Fibroblast of peridontal ligament (primary cell): Measurements from ENCODE around the gene SH3D19.

Experiments
- DNase-seq: peaks from one replicate; pipeline ENCODE4 v3.0.0-alpha.2; 2010; ENCODE audit errors: extremely low read depth

SH3D19 gene

DNA sequence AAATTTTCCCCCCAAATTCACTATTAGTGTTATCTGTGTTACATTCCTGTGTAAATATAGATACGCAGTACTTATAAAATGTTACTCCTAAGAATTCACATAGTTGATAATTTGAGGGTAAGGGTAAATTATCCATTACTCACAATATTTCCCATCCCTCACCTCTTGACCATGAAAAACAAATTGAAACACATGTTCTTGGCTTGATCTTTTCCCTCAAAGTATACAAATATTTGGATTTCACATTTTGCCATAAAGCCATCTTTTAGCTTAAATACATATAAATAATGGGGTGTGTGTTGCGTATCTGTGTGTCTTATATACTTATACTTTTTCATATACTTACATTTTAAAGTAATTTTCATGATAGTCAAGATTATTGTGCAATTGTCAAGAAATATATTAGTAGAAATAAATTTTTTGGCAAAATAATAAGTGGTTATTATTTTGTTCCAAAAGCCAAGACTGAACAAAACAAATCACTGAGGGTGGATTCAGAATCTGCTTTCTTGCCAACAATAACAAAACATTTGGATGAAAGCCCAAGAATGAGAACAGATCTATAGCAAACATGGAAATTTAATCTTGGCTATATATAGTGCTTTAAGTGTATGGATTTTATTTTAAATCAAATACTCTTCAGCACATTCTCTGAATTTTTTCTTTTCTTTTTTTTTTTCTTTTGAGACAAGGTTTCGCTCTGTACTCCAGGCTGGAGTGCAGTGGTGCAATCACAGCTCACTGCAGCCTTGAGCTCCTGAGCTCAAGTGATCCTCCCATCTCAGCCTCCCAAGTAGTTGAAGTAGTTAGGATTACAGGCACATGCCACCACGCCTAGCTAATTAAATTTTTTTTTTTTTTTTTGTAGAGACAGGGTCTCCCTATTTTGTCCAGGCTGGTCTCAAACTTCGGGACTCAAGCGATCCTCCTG, 97.0 kb downstream of the SH3D19 start:
- peak; percentile 44 for DNase-seq

DNA sequence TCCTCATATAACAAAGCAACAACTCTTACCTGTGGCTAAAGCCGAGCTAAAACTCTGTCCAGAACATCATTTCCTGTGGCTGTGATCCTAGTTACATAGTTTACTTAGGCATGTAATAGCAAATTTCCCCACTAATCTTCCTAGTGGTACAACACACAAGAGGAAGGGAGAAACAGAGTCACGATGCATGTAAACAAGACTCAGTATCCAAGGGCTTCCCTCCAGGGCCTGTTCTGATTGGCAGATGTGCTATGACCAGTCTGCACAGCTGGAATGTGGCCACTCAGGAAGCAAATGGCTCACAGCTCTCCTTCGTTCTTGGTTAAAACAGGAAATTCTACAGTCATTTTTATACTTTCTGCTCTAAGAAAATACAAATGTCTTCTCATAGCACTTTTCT, 97.7 kb downstream of the SH3D19 start:
- DNase-seq = peak; percentile 84

DNA sequence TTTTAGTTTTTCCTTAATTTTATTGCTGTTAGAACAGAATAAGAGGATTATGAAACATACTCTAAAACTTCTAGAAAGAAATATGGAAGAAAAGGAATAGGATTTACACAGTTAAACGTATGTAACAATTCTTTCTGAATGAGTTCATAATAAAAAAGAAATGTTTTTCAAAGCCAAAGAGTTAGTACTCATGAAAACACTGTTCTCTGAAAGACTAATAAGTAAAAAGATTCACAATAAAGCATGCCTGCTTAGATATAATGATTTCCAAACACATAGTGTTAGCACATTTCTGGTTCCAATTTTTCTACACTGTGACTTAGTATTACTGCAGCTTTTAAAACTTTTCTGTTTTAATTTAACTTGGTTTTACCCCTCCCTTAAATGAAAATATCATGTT, 98.2 kb downstream of the SH3D19 start:
- peak; percentile 31 for DNase-seq

DNA sequence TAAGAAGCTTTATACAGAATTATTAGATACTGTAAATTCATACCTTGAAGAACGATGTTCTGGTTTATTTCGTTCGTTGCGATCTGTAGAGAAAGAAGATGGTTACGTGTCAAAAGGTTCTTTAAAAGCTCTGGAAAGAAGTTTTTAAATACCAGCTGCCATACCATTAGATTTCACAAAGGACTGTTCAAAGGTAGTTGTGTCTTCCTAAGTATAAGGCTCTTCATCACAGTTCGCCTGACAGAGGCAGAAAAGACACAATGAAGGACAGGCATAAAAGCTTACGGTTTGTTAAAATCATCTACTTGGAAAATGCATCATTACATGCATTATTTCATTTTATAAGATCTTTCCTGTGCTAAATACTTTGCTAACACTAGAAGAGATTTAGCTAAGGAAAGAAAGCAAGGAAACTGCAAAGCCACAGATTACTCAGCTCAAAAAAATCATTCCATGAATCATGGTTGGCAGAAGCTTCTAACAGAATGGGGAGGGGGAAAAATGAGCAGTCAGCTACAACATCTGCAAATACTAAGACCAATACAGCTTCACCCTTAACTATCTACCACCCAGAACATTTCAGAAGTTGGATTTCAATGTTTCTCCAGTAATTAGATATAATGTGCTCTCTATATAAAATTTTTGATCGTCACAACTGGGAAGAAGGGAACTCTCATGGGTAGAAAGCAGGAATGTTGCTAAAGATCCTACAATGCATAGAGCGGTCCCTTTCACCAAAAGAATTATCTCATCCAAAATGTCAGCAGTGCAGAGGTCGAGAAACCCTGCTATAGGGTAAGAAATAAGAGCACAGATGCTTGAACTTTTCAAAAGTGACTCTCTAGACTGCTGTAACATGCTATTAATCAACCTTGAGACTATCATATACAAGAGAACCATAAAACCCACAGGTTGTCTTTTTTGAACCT, 99.1 kb downstream of the SH3D19 start:
- peak; percentile 94 for DNase-seq

DNA sequence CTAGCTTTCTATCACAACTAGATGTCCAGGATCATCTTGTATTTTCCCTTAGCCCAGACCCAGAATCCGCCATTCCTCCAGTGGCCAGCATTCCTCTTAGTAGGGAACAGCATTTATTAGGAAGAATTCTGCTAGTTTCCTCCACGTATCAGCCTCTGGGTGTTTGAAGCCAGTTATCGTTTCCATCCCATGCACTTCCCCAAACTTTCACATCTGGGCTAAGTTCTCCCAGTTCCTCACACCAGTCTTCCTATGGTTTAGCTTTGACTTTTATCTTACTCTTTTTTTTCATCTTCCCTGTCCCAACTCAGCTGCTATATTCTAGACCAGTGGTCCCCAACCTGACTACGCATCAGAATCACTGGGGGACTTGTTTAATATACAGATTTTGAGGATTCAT, 101.9 kb downstream of the SH3D19 start:
- no peak for DNase-seq

DNA sequence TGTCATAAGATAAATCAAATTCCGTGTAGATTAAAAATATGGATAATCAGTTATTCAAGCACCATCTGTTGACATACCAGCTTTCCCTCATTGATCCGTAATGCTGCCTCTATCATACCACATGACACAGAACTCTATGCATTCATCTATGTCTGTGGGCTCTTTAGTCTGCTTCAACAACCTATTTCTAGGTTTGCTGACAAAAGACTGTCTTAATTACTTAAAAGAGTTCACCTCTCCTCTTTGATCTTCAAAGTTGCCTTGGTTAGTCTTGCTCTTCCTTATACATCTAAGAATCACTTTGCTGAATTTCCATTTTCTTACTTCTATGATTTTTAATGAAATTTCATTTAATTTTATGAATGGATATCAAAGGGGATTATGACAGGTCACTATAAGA, 105.5 kb downstream of the SH3D19 start:
- DNase-seq = no peak

DNA sequence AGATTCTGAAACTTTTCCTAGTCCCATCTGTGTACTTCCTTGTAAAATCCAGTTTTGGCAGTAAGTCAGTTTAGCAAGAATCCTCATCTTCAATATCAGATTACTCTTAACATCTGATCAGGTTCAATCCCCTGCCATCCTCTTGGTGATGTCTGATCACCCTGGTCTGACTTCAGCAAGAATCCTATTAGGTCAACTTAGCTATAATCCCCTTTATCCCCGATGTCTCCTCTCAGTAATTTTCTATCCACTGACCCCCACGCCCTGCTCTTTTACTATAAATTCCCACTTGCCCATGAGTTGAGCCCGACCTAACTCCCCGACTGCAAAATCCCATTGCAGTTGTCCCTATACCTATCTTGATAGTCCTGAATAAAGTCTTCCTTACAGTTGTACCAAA, 106.3 kb downstream of the SH3D19 start:
- DNase-seq = no peak

DNA sequence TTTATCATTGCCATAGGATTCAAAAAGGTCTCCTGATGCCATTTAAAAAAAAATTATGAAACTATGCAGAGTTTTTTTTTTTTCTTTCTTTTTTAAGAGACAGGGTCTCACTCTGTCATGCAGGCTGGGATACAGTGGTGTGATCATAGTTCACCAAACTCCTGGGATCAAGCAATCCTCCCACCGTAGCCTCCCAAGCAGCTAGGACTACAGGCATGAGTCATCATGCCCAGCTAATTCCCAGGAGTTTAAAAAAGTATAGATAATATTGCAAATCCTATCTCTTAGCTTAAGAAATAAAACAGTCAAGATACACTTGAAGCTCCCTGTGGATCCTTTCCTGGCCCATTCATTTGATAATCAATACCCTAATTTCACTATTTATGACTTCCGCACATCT, 107.1 kb downstream of the SH3D19 start:
- DNase-seq = peak; percentile 54

DNA sequence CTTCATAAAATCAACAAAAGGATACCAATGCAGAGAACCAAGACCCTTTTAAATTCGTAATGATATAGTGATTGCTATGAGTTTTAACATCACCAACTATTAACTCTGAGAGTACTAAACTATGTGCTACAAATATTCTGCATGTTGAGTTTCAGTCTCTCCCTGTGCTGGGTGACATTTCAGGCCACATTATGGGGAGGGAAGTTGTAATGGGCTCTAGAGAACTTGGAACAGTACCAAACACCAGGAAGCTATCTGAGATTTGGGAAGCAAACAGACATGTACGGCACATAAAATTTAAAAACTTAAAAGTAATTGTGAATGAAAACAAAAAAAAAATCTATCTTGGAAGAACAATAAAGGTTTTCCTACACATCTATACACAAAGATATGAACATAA, 108.1 kb downstream of the SH3D19 start:
- no peak for DNase-seq

DNA sequence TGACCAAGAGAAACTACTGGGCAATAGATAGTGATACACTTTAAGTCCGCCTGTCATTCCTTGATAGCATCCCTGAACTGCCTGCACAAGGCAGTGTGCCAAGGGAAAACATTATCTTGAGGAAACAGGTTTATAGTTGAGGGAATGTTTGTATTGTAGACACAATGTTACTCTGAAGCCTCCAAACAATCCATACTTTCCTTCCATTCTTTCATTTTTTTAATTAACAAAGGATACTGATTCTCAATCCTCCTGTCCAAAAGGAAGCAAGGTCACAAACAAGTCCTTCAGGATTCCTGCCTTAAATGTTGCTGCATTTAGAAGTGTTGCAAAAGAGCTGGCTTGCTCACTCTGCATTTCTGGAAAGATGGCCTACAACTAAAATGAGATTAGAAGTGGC, 110.1 kb downstream of the SH3D19 start:
- DNase-seq = no peak

DNA sequence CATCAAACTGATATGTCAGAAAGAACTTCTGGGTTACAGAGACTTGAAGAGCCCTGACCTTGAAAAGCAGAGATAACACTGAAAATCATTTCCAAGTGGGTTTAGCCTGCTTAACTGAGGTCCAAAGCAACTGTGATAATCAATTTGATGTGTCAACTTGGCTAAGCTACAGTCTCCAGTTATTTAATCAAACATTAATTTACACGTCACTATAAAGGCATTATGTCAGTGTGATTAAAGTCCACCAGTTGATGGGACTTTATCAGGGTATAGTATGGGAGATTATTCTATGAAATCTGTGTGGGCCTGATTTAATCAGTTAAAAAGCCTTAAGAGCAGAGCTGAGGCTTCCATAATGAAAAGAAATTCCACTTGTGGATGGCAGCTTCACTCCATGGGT, 117.5 kb downstream of the SH3D19 start:
- no peak for DNase-seq

DNA sequence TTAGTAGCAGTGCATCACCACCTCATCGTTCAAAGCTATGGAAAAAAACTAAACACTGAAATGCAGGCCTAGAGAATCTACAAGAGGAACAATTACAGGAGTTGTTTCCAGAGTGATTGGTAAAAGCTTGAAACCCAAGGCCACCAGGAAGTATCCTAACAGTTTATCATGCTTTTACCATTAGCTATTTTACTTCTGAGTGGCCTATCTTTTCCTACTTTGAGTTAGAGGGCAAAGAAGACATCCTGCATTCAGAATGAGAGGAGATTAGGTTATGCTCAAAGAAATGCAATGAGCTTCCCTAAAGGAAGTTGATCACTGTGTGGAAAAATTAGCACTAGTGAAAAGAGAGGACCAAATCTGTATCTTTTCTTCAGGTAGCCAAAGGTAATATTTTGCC, 118.2 kb downstream of the SH3D19 start:
- DNase-seq = no peak

DNA sequence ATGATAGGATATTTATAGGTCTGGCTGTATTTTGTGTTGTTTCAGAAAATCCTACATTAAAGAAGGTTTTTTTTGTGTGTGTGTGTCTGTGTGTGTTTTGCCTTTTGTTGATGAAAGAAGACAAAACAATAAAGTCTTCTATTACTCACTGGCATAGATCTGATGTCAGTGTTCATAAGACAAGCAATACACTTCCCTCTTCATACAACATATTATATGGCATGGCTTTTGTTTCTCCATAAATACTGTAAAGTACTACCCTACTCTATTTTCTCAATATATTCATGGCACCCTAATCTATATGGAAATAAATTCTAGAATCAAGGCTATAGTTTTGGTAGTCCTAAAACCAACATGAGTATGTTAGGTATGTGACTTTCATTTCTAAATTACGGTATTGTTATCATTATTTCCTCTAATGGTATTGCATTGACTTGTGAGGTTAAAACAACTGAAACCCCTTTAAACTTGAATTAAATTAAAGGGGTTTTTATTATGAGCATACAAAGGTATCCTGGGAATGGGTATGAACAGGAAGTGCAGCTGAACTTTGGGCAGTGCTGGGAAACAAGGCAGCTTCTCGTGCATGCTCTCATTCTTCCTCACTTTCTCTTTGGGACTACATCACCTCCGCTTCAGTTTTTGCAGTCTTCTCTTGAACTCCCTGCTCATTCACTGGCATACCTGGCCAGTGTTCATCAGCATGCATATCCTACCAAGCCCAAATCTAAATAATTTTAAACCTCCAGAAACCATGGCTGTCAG, 119.0 kb downstream of the SH3D19 start:
- DNase-seq = no peak

DNA sequence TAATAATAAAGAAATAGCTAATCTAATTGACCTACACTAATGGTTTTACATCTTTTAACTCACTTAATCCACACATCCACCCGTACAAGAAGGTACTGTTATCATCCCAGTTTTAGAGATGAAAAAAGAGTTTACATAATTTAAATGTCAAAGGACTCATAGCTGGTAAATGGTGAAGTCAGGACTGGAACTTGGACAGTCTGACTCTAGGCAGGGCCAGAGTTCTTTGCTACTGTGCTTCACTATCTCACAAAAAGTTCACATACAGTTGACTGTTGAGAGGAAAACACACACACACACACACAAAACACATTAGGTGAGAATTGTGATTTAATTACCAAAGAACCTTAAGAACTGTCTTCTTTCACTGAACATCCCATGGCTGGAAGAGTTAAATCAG, 119.7 kb downstream of the SH3D19 start:
- no peak for DNase-seq

DNA sequence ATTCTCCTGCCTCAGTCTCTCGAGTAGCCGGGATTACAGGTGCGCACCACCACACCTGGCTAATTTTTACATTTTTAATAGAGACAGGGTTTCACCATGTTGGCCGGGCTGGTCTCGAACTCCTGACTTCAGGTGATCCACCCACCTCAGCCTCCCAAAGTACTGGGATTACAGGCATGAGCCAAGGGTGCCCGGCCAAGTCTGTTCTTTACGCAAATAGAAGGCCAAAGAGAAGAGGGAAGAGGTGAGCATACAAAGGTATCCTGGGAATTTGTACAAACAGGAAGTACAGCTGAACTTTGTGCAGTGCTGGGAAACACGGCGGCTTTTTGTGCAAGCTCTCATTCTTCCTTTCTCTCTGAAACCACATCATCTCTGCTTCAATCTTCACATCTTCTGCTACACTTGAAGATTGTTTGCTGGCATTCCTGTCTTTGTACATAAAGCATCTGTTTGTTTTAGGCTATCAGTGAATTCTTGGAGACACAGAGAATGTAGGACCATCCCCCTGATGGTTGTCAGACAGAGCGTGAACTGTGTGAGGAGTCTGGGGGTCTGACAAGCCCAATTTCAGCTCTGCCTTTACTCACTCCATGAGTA, 120.4 kb downstream of the SH3D19 start:
- DNase-seq = no peak

DNA sequence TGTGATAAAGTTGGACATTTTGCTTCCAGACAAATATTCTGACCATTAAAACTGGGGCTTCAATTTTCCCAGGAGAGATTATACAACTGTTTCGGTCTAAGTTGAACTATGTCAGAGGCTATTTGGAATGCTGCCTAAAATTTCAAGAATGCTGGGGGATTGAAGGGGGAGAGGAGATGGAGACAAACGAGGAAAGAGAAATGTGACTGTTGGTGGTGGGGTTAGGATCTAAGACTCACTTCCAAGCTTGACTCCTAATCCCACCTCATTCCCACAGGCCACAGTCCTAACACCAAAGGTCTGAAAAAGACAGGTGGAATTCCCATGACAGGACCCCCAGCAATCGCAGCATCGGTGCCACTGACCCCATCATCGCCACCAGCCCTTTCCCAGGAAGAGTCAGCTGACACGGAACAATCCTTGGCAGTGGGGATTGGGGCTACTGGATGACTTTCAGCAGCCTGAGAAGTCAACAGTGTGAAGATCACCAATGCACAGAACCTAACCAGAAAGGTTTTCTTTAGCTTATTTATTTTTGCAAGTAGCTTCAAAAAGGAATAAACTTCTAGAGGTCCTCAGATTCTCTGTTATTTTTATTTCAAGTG, 122.5 kb downstream of the SH3D19 start:
- peak; percentile 68 for DNase-seq

DNA sequence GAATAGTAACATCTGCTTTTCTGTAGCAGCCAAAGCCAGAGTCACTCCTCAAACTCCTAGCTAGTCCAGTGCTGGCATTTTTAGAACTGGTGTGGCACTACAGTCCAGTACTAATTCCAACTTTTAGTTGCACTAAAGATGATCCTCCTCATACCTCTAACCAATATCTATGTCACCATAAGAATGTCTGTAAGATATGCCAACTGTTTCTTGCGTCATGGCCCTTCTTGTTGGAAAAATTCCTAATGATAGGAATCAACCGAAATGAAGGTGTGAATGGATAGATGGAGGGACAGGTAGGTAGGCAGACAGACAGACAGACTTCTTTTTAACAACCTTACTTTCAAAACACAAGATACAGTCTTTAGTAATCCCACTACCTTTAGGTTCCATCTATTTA, 123.0 kb downstream of the SH3D19 start:
- no peak for DNase-seq

DNA sequence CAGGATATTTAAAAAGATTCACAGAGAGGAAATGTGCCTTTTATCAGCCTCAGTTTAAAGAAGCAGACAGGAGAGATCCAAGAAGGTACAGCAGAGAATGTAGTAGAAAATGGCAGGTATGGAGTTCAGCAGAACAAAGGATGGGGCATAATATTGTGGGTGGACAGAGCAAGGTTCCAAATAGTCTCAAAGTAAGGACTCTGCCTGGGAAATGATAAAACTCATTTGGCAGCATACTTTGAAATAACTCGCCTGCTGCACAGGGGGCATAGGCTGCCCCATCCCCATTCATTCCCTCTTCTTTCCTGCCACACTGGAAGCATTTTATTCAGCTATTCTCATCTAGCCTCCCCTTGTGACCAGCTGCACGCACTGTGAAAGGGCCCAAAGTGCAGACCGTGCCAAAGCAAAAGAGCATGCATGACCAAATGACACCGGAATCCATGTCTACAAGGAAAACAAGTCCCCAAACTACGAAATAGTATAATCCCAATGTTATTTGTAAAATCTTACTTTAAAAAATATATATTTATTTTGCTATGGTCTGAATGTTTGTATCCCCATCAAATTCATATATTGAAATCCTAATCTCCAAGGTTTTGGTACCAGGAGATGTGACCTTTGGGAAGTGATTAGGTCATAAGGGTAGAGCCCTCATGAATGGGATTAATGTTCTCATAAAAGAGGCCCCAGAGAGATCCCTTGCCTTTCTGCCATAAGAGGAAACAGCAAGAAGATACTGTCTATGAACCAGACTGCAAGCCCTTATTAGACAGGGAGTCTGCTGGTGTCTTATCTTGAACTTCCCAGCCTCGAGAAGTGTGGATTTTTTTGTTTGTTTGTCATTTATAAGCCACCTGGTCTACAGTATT, 125.8 kb downstream of the SH3D19 start:
- DNase-seq = no peak

DNA sequence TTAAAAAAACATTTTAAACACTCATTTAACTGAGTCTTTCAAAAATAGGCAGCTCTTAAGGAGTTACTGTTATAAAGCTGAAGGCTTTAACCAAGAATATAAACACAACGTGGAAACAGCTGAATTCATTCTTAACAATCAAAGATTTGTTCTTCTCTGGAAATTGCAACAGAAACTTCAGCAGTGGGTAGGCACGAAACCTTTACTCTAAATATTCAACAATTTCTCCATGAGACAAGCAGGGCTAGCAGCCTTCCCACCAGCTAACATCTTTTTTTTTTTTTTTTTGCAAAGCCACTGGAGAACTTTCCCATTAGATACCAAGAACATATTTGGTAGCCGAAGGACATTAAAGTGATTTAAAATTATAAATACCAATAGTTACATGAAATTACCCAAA, 126.7 kb downstream of the SH3D19 start:
- peak; percentile 89 for DNase-seq

DNA sequence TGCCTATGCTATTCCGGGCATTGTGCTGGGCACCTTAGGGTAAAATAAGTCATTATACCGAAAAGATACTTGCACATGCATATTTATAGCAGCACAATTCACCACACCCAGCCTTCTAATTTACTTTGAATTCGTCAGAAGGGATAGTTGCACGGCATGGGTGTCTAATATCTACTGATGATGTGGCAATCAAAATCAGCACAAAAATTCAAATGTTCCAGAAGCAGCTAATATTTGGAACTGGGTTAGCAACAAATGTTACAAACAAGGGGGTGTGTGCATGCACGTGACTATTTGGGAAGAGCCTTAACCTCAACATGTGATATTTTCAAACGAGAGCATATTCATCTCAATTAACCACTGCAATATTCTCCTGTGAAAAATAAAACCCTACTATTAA, 128.2 kb downstream of the SH3D19 start:
- DNase-seq = peak; percentile 83
